ENCODE measurements around the gene ZNF487.

- TF ChIP-seq RAD21 (IDR thresholded peaks at IDR 0.05; ENCODE audit: low read depth): no peak
- TF ChIP-seq TAF1 (IDR thresholded peaks at IDR 0.05; ENCODE audit: low read depth): no peak
- no peak for TF ChIP-seq CREB1 (IDR thresholded peaks at IDR 0.05; ENCODE audit: low read depth)
- TF ChIP-seq TEAD4 (IDR thresholded peaks at IDR 0.05): no peak
- no peak for TF ChIP-seq EGR1 (IDR thresholded peaks at IDR 0.05)
- TF ChIP-seq NFIC (IDR thresholded peaks at IDR 0.05): no peak
- no peak for TF ChIP-seq TCF12 (IDR thresholded peaks at IDR 0.05; ENCODE audit: low read depth)
- no peak for TF ChIP-seq MAX (IDR thresholded peaks at IDR 0.05)
- TF ChIP-seq EP300 (IDR thresholded peaks at IDR 0.05; ENCODE audit: borderline replicate concordance): no peak
- TF ChIP-seq REST (IDR thresholded peaks at IDR 0.05; ENCODE audit: low read depth): no peak
- TF ChIP-seq FOXM1 (IDR thresholded peaks at IDR 0.05; ENCODE audit: borderline replicate concordance, low read depth): no peak
- no peak for TF ChIP-seq CEBPB (IDR thresholded peaks at IDR 0.05)
- TF ChIP-seq USF1 (IDR thresholded peaks at IDR 0.05): no peak
Measured at GRCh38 chr10:43393606-43394360, 43.1 kb upstream of the ZNF487 start.
